ENCODE results near the gene SCO1. TPM values are rescaled to one million over a fixed set of nuclear protein-coding genes. Genes with fewer than 3 reads are reported as not detected.

SCO1 gene
- total RNA-seq, 1 experiment from 2014 or later, result 60.3 TPM

- Histone ChIP-seq H3K27ac (ENCODE audit: insufficient read length, low read depth, low read length) (no peak overlapping the region), H3K79me2 (ENCODE audit: insufficient read depth, low read length) (no peaks in the 10 kb centered on the region), H3K56ac (ENCODE audit: insufficient read length, low read depth, low read length) (no peak overlapping the region), H3K23ac (ENCODE audit: insufficient read length, low read depth, low read length) (no peak overlapping the region), H3K27me3 (ENCODE audit: insufficient read depth, low read length) (no peaks in the 10 kb centered on the region), H3K18ac (ENCODE audit: insufficient read length, low read depth, low read length) (no peak overlapping the region), H3K9ac (ENCODE audit: extremely low read depth, insufficient read length, low read length) (no peak overlapping the region), H2AFZ (ENCODE audit: low read length) (no peak overlapping the region), H2BK120ac (ENCODE audit: low read depth, low read length, poor library complexity, severe bottlenecking) (no peak overlapping the region), H2BK12ac (ENCODE audit: insufficient read length, low read depth, low read length) (no peak overlapping the region), H3T11ph (ENCODE audit: low read length) (no peak overlapping the region), H3K4me1 (ENCODE audit: insufficient read depth, low read length) (no peaks in the 10 kb centered on the region), H3K4me2 (ENCODE audit: insufficient read depth, insufficient read length, low read length) (no peak overlapping the region), H2BK5ac (ENCODE audit: insufficient read length, low read length) (no peak overlapping the region), H4K20me1 (ENCODE audit: control insufficient read depth, insufficient read depth, insufficient read length) (no peaks in the 10 kb centered on the region), H2BK15ac (ENCODE audit: low read depth, low read length) (no peak overlapping the region; the same call in 1 of the 2 replicates), H3K4ac (ENCODE audit: low read depth, low read length) (no peak overlapping the region), H2AK5ac (ENCODE audit: insufficient read length, low read length) (no peak overlapping the region), H2BK20ac (ENCODE audit: low read depth, low read length, poor library complexity, severe bottlenecking) (no peak overlapping the region), H3K14ac (ENCODE audit: insufficient read depth, low read length) (no peak overlapping the region), H4K8ac (replicated peaks; ENCODE audit: insufficient read length, low read depth, low read length) (no peak overlapping the region), H3K79me1 (ENCODE audit: insufficient read depth, low read depth, low read length, poor library complexity, severe bottlenecking) (no peaks in the 10 kb centered on the region), H4K5ac (ENCODE audit: insufficient read length, low read depth, low read length) (no peak overlapping the region), H3K23me2 (ENCODE audit: insufficient read length, low read depth, low read length, poor library complexity, severe bottlenecking) (no peaks in the 10 kb centered on the region), H3K9me3 (ENCODE audit: control insufficient read depth, low read depth, low read length) (no peaks in the 10 kb centered on the region), H4K91ac (ENCODE audit: insufficient read length, low read depth, low read length) (no peak overlapping the region)
- WGBS (ENCODE audit: extremely low coverage, insufficient read length, low lambda C conversion rate), result no CpG with 5 or more reads among the region's 10 CpGs
- no peak for TF ChIP-seq CTCF (conservative IDR thresholded peaks at IDR 0.05)
- Mint-ChIP-seq H3K27me3 (ENCODE audit: low read depth) (no peaks in the 10 kb centered on the region), H3K36me3 (ENCODE audit: insufficient read depth in 1 of 3, low read depth in 3 of 3) (peaks cover 0 to 1% (median 0%) of the 10 kb centered on the region in 3 experiments; a peak in 1 of 7 replicates), H3K4me3 (no peak overlapping the region), H3K9me3 (no peaks in the 10 kb centered on the region), H3K4me1 (peaks cover 7 to 11% of the 10 kb centered on the region in 2 experiments), H3K27ac (peak overlapping the region in 1 of 3 experiments; percentile 16; a peak in 1 of 7 replicates)
- no peak for DNase-seq
Observed at GRCh38 chr17:10661437-10661836, 35.9 kb downstream of the SCO1 start.
